ENCODE measurements around the gene CDH24. TPM values are rescaled to one million over a fixed set of nuclear protein-coding genes. Genes with fewer than 3 reads are reported as not detected.

Gene CDH24
- polyA plus RNA-seq, 1 experiment = 14.8 TPM

GRCh38 chr14:23028799-23029198 is 28.5 kb downstream of the CDH24 start:
- H3K27me3 ChIP-seq (ENCODE audit: control insufficient read depth, insufficient read depth, low read length) = no peaks in the 10 kb centered on the region
- no peak for DNase-seq (ENCODE audit: low read depth)
- peaks cover 13% of the 10 kb centered on the region for H3K36me3 ChIP-seq (ENCODE audit: control insufficient read depth, insufficient read depth, low read length)
- ChIA-PET POLR2A (no interaction called here), CTCF (interaction anchor here (1.2 to 2.3 kb wide), 4 partner anchors 14 to 42 kb away, joined by 4 to 9 read pairs (median 5); partner anchors contain the start of gene CDH24)
- TF ChIP-seq CTCF (IDR thresholded peaks at IDR 0.05; ENCODE audit: insufficient read depth, low read depth, low read length) = no peak
- no peak overlapping the region for H3K4me3 ChIP-seq (ENCODE audit: low read depth, low read length)

GRCh38 chr14:23025151-23025814 is 32.0 kb downstream of the CDH24 start:
- CTCF ChIA-PET = interaction anchor here (1.1 to 4.3 kb wide), 5 partner anchors 10 to 46 kb away, joined by 4 to 19 read pairs (median 6); partner anchors contain the start of gene CDH24
- no peak for TF ChIP-seq CTCF (IDR thresholded peaks at IDR 0.05; ENCODE audit: insufficient read depth, low read depth, low read length)
- no peak for DNase-seq (ENCODE audit: low read depth)
- POLR2A ChIA-PET = no interaction called here
- Histone ChIP-seq H3K4me3 (ENCODE audit: low read depth, low read length) (no peak overlapping the region), H3K36me3 (ENCODE audit: control insufficient read depth, insufficient read depth, low read length) (peaks cover 5% of the 10 kb centered on the region), H3K27me3 (ENCODE audit: control insufficient read depth, insufficient read depth, low read length) (no peaks in the 10 kb centered on the region)

- H3K4me3 ChIP-seq (ENCODE audit: low read depth, low read length) = no peak overlapping the region
- H3K36me3 ChIP-seq (ENCODE audit: control insufficient read depth, insufficient read depth, low read length) = peaks cover 5% of the 10 kb centered on the region
- CTCF ChIA-PET = interaction anchor here (1.0 to 4.3 kb wide), 7 partner anchors 9 to 70 kb away, joined by 3 to 19 read pairs (median 6); partner anchors contain the start of genes ACIN1 and CDH24
- POLR2A ChIA-PET = no interaction called here
- no peak for TF ChIP-seq CTCF (IDR thresholded peaks at IDR 0.05; ENCODE audit: insufficient read depth, low read depth, low read length)
- DNase-seq (ENCODE audit: low read depth) = no peak
- H3K27me3 ChIP-seq (ENCODE audit: control insufficient read depth, insufficient read depth, low read length) = no peaks in the 10 kb centered on the region
These were observed 32.7 kb downstream of the CDH24 start for GRCh38 chr14:23024612-23025075.

- no peaks in the 10 kb centered on the region for H3K27me3 ChIP-seq (ENCODE audit: control insufficient read depth, insufficient read depth, low read length)
- ChIA-PET POLR2A (no interaction called here), CTCF (interaction anchor here (1.0 to 4.3 kb wide), 6 partner anchors 9 to 71 kb away, joined by 3 to 19 read pairs (median 6); partner anchors contain the start of gene ACIN1)
- no peak overlapping the region for H3K4me3 ChIP-seq (ENCODE audit: low read depth, low read length)
- H3K36me3 ChIP-seq (ENCODE audit: control insufficient read depth, insufficient read depth, low read length) = peaks cover 5% of the 10 kb centered on the region
- DNase-seq (ENCODE audit: low read depth) = no peak
- TF ChIP-seq CTCF (IDR thresholded peaks at IDR 0.05; ENCODE audit: insufficient read depth, low read depth, low read length) = no peak
These were observed 33.5 kb downstream of the CDH24 start for GRCh38 chr14:23023795-23024152.

- POLR2A ChIA-PET = no interaction called here
- CTCF ChIA-PET = interaction anchor here (1.1 to 4.3 kb wide), 5 partner anchors 10 to 35 kb away, joined by 5 to 19 read pairs (median 6); no protein-coding TSS in a partner anchor
These were observed 34.1 kb downstream of the CDH24 start for GRCh38 chr14:23023022-23023794.

More at GRCh38 chr14:23023022-23023794, 34.1 kb downstream of the CDH24 start:
- Histone ChIP-seq H3K27me3 (ENCODE audit: control insufficient read depth, insufficient read depth, low read length) (no peaks in the 10 kb centered on the region), H3K36me3 (ENCODE audit: control insufficient read depth, insufficient read depth, low read length) (peaks cover 4% of the 10 kb centered on the region), H3K4me3 (ENCODE audit: low read depth, low read length) (no peak overlapping the region)
- DNase-seq (ENCODE audit: low read depth) = no peak
- TF ChIP-seq CTCF (IDR thresholded peaks at IDR 0.05; ENCODE audit: insufficient read depth, low read depth, low read length) = no peak

All from BJ (cell line).